Adrenal gland (tissue), 12 donors: ENCODE measurements around the gene TCL1B. TPM values are rescaled to one million over a fixed set of nuclear protein-coding genes. Genes with fewer than 3 reads are reported as not detected.
"Not testable (repeated sequence)": the region's sequence is repeated elsewhere in the genome, so short reads cannot be mapped to it uniquely, and the experiment has no call there.

Experiments
- DNase-seq, 7 donors: peaks; one replicate each; pipeline ENCODE4 v3.0.0-alpha.2; 2019 to 2020
- H3K27ac ChIP-seq, 5 donors: fragments of 200-600 bp; sonication (generic) in 4 of 5; 1 replicate in 3 of 5; 2 replicates in 2 of 5; pipeline versions ENCODE4 v1.5.1 to v1.8.0; 2016 to 2020; ENCODE audit warnings: mild to moderate bottlenecking in 1 of 5
- H3K27me3 ChIP-seq: fragments of 200-600 bp; 2 replicates; pipeline ENCODE4 v1.8.0; 2021
- H3K36me3 ChIP-seq, 2 donors: fragments of 200-600 bp; replicated peaks in 1 of 2; 1 replicate in 1 of 2; 2 replicates in 1 of 2; pipeline versions ENCODE4 v1.5.1 to v1.8.0; 2018 to 2022
- H3K4me1 ChIP-seq, 2 donors: fragments of 200-600 bp; replicated peaks in 1 of 2; 1 replicate in 1 of 2; 2 replicates in 1 of 2; pipeline versions ENCODE4 v1.5.1 to v1.8.0; 2018 to 2021
- H3K4me3 ChIP-seq, 4 donors: fragments of 200-600 bp; sonication (generic) in 3 of 4; one replicate each; pipeline ENCODE4 v1.5.1; 2016 to 2018
- H3K9me3 ChIP-seq, 3 donors: fragments of 200-600 bp; sonication (generic) in 1 of 3; replicated peaks in 1 of 3; 1 replicate in 2 of 3; 2 replicates in 1 of 3; pipeline versions ENCODE4 v1.5.1 to v1.8.0; 2016 to 2021
- POLR2A ChIP-seq, 2 donors: fragments of 450-650 bp; IDR thresholded peaks; one replicate each; pipeline ENCODE4 v1.6.1; 2017; ENCODE audit warnings: antibody characterized with exemption in 2 of 2, mild to moderate bottlenecking in 2 of 2, moderate library complexity in 1 of 2
- WGBS, 4 donors: extraction: QIAGEN DNeasy Blood & Tissue Kit in 2 of 4; methylation state at CpG; one replicate each; pipeline versions ENCODE4 v1.1.5 to v1.1.7; 2013 to 2017; 5-methylcytosine and 5-hydroxymethylcytosine counted together
- intact Hi-C, 2 donors: fragments of 100-400 bp; cut with DNase I; formaldehyde crosslinking; loops; one replicate each; pipeline versions ENCODE4 v1.14.1 to v1.15.0; 2022 to 2023
- polyA plus RNA-seq, 3 donors: library from polyadenylated mRNA; stranded (reverse); fragments of 200-250 nt in 2 of 3; fragments of 350-450 nt in 1 of 3; fragmentation: Illumina TruSeq in 1 of 3; extraction: RNeasy Lipid Tissue Mini Kit (QIAGEN cat#74804) in 1 of 3; gene quantifications; one replicate each; pipeline ENCODE4 v1.2.3, GENCODE V29; 2013 to 2014
- total RNA-seq, 9 donors: library from RNA; depleted of rRNA in 4 of 9; stranded (reverse); fragments of >200 nt in 4 of 9; fragments of 120-200 nt in 1 of 9; fragmentation: NEBNext Ultra II Directional in 1 of 9; extraction: Animal tissue kit (Norgen Biotek cat#: 25700) in 1 of 9; gene quantifications; one replicate each; pipeline versions ENCODE4 v1.1.0 to v1.2.4, GENCODE V29; 2013 to 2023
- TF ChIP-seq, protein P1 (sequence below), 6 experiments: fragments of 450-650 bp in 4 of 6; fragments of 200-600 bp in 2 of 6; sonication (generic) in 1 of 6; IDR thresholded peaks; 1 replicate in 5 of 6; 2 replicates in 1 of 6; pipeline versions ENCODE4 v1.5.1 to v1.8.0; 2016 to 2021; ENCODE audit warnings: antibody characterized with exemption in 6 of 6, mild to moderate bottlenecking in 2 of 6, moderate library complexity in 1 of 6
- donor health status: healthy with polysubstance abuse.
- donor health status: Bipolar disorder and iron deficiency.
- donor health status: DM: yes; HTN: yes; CAD: no.
- donor health status: DM: no; HTN: no; CAD: no.
- donor health status: DM: no; HTN: no; CAD: no.
- donor health status: DM: yes; HTN: yes; CAD: no.

The TCL1B gene
- total and polyA plus RNA-seq, 12 donors = 0.06 to 0.13 TPM; not detected in 10

DNA sequence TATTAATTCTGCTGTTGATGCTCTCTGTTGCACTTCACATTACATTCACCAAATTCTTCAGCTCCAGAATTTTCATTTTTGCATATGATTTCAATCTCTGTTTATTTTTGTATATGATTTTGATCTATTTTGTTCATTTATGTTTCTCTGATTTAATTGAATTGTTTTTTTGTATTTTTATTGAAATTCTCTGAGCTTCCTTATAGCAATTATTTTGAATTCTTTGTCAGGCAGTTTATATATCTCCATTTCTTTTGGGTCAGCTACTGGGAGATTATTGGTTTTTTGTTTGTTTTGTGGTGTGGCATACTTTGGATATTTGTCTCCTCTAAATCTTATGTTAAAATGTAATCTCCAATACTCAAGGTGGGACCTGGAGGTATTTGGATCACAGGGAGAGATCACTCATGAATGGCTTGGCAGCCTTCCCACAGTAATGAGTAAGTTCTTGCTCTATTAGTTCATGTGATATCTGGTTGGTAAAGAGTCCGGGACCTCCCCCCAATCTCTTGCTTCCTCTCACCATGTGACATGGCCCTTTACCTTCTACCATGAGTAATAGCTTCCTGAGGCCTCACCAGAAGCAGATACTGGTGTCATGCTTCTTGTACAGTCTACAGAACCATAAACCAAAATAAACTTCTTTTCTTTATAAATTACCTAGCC lies 36.4 kb downstream of the TCL1B start:
- Histone ChIP-seq H3K27ac (no peak overlapping the region), H3K4me3 (no peak overlapping the region), H3K9me3 (peaks cover 0 to 9% (median 0%) of the 10 kb centered on the region in 3 donors), H3K36me3 (no peaks in the 10 kb centered on the region), H3K27me3 (no peaks in the 10 kb centered on the region), H3K4me1 (no peaks in the 10 kb centered on the region)
- WGBS, 4 donors = 64 to 77% (median 69%) methylated on average over 1 of the region's 1 CpG
- intact Hi-C loops = no loop called here
- DNase-seq = no peak
- TF ChIP-seq POLR2A (IDR thresholded peaks at IDR 0.05) = no peak
- TF ChIP-seq, protein P1, sequence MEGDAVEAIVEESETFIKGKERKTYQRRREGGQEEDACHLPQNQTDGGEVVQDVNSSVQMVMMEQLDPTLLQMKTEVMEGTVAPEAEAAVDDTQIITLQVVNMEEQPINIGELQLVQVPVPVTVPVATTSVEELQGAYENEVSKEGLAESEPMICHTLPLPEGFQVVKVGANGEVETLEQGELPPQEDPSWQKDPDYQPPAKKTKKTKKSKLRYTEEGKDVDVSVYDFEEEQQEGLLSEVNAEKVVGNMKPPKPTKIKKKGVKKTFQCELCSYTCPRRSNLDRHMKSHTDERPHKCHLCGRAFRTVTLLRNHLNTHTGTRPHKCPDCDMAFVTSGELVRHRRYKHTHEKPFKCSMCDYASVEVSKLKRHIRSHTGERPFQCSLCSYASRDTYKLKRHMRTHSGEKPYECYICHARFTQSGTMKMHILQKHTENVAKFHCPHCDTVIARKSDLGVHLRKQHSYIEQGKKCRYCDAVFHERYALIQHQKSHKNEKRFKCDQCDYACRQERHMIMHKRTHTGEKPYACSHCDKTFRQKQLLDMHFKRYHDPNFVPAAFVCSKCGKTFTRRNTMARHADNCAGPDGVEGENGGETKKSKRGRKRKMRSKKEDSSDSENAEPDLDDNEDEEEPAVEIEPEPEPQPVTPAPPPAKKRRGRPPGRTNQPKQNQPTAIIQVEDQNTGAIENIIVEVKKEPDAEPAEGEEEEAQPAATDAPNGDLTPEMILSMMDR (IDR thresholded peaks at IDR 0.05) = no peak

DNA sequence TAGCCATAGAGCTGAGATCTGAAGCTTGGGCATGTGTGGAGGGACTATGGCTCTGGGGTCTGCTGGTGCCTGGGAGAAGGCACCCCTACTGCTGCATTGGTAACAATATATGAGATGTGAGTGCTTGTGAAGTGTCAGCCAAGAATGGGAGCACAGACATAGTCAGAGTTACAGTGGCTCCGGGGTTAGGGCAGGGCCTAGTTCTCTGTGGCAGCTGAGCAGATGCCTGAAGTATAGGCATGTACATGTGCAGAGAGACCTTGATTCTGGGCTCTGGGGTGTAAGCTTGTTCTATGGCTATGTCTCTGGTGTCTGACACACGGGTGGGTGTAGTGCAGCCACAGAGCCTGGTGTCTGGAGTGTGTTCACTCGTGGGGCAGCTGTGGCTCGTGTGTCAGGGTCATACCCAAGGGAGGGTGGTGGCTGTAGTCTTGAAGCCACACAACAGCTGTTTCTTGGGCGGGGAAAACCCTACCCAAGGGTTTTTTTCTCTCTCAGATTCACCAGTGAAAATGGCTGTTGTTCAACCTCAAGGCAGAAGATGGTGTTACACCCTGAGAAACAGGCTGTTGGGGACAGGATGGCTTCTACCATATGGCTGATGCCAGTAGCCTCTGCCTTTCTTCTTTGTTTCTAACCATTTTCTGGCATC lies 39.6 kb downstream of the TCL1B start:
- 78 to 84% (median 82%) methylated on average over 2 to 5 of the region's 5 CpGs for WGBS, 4 donors

DNA sequence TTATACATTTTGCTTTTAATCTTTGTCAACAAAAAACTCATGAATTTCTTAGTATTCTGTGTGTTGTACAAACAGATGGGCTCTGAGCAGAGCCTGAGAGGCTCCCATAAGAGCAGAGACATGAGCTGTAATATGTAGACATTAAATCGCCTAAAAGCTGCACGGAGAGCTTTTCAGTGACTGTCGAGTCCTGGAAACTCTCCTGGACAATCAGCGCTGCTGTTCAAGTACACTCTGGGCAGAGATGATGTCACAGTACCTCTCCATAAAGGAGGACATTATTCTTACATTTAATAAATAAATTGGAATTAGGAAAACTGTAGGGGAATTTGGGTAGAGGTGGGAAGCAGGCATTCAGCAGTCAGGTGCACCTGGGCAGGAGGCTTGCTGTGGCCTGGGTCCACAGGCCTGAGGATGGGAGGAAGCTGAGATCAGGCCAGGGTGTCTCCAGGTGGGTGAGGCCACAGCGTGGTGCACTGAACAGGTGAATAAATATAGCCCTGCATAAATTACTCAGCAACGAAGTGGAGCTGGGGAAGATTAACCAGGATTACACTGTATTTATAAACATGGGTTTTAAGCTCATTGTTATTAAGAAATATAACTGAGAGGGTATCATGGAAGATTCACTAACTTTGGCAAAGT lies 41.0 kb downstream of the TCL1B start:
- intact Hi-C loops = no loop called here
- Histone ChIP-seq H3K4me1 (no peaks in the 10 kb centered on the region), H3K27me3 (no peaks in the 10 kb centered on the region), H3K4me3 (no peak overlapping the region), H3K9me3 (peaks cover 0 to 4% (median 0%) of the 10 kb centered on the region in 3 donors), H3K27ac (no peak overlapping the region), H3K36me3 (no peaks in the 10 kb centered on the region)
- DNase-seq = no peak
- TF ChIP-seq, protein P1 (IDR thresholded peaks at IDR 0.05) = no peak
- no peak for TF ChIP-seq POLR2A (IDR thresholded peaks at IDR 0.05)
- 69 to 83% (median 80%) methylated on average over 6 of the region's 6 CpGs for WGBS, 4 donors

More for the DNA sequence above, 39.6 kb downstream of the TCL1B start:
- DNase-seq = no peak
- no peak for TF ChIP-seq POLR2A (IDR thresholded peaks at IDR 0.05)
- TF ChIP-seq, protein P1 (IDR thresholded peaks at IDR 0.05) = no peak
- Histone ChIP-seq H3K4me1 (no peaks in the 10 kb centered on the region), H3K9me3 (peaks cover 0 to 9% (median 0%) of the 10 kb centered on the region in 3 donors), H3K36me3 (no peaks in the 10 kb centered on the region), H3K4me3 (no peak overlapping the region), H3K27me3 (no peaks in the 10 kb centered on the region), H3K27ac (no peak overlapping the region)
- intact Hi-C loops = no loop called here

DNA sequence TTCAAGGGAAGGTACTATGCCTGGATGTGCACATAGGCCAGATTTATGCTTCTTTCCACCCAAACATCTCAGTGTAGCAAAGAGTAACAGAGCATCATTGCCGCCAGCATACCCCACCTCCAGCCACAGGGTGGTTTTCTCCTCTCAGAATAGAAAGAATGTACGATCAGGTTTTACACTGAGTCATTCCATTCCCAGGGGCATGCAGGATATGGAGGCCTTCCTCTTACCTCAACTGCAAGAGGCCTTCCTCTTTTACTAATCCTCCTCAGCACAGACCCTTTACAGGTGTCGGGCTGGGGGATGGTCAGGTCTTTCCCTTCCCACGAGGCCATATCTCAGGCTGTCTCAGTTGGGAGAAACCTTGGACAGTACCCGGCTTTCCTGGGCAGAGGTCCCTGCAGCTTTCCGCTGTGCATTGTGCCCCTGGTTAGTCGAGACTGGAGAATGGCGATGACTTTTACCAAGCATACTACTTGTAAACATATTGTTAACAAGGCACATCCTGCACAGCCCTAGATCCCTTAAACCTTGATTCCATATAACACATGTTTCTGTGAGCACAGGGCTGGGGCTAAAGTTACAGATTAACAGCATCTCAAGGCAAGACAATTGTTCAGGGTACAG lies 43.3 kb downstream of the TCL1B start:
- H3K4me3 ChIP-seq, intact Hi-C loops, H3K27me3 ChIP-seq, H3K4me1 ChIP-seq, DNase-seq, H3K36me3 ChIP-seq, H3K27ac ChIP-seq, H3K9me3 ChIP-seq: not testable (repeated sequence)
- WGBS, 4 donors = 74 to 85% (median 77%) methylated on average over 8 of the region's 8 CpGs
